Mesothelial cell of epicardium (in vitro differentiated cells): ENCODE results near the gene SPATC1L. TPM values are rescaled to one million over a fixed set of nuclear protein-coding genes. Genes with fewer than 3 reads are reported as not detected.

Source experiments
- DNase-seq, 2 experiments: peaks; one replicate each; pipeline ENCODE4 v3.0.0; 2021; ENCODE audit warnings: low spot score in 2 of 2; ENCODE audit not compliant: unreplicated experiment in 2 of 2
- H3K27ac Mint-ChIP-seq: 2 replicates; pipeline ENCODE4 v1.8.0; 2021; ENCODE audit warnings: mixed read lengths
- H3K27me3 Mint-ChIP-seq: 2 replicates; pipeline ENCODE4 v1.8.0; 2021; ENCODE audit warnings: low read depth, mixed read lengths
- H3K36me3 Mint-ChIP-seq: 2 replicates; pipeline ENCODE4 v1.8.0; 2021; ENCODE audit warnings: mixed read lengths
- H3K4me1 Mint-ChIP-seq: 2 replicates; pipeline ENCODE4 v1.8.0; 2021; ENCODE audit warnings: mixed read lengths
- H3K4me3 Mint-ChIP-seq: 2 replicates; pipeline ENCODE4 v1.8.0; 2021; ENCODE audit warnings: mild to moderate bottlenecking, moderate library complexity, mixed read lengths
- H3K9me3 Mint-ChIP-seq: 2 replicates; pipeline ENCODE4 v1.8.0; 2021; ENCODE audit warnings: mixed read lengths
- CTCF ChIP-seq: fragments of 200-600 bp; sonication (generic); IDR thresholded peaks from one replicate; pipeline ENCODE4 v1.5.0; 2021; ENCODE audit warnings: antibody characterized with exemption; ENCODE audit not compliant: unreplicated experiment
- total RNA-seq: library from RNA; stranded (reverse); gene quantifications from 3 replicates; pipeline ENCODE4 v1.2.1, GENCODE V29; 2021

Gene SPATC1L
- total RNA-seq, 1 donor from 2014 or later: 28.1 TPM

GRCh38 chr21:46129846-46130651 is 54.2 kb downstream of the SPATC1L start:
- DNase-seq: no peak
- H3K4me1 Mint-ChIP-seq: peaks cover 14% of the 10 kb centered on the region
- no peaks in the 10 kb centered on the region for H3K9me3 Mint-ChIP-seq
- H3K27ac Mint-ChIP-seq: peak overlapping the region; percentile 61
- no peaks in the 10 kb centered on the region for H3K27me3 Mint-ChIP-seq
- H3K4me3 Mint-ChIP-seq: no peak overlapping the region
- peaks cover 3% of the 10 kb centered on the region for H3K36me3 Mint-ChIP-seq
- TF ChIP-seq CTCF: no peak

GRCh38 chr21:46128933-46129571 is 55.2 kb downstream of the SPATC1L start:
- peaks cover 14% of the 10 kb centered on the region for H3K4me1 Mint-ChIP-seq
- peaks cover 3% of the 10 kb centered on the region for H3K36me3 Mint-ChIP-seq
- H3K9me3 Mint-ChIP-seq: no peaks in the 10 kb centered on the region
- no peak overlapping the region for H3K4me3 Mint-ChIP-seq
- H3K27ac Mint-ChIP-seq: peak overlapping the region; percentile 88
- H3K27me3 Mint-ChIP-seq: no peaks in the 10 kb centered on the region
- no peak for TF ChIP-seq CTCF
- no peak for DNase-seq

- Mint-ChIP-seq H3K9me3 (no peaks in the 10 kb centered on the region), H3K4me3 (no peak overlapping the region), H3K36me3 (peaks cover 3% of the 10 kb centered on the region), H3K27me3 (no peaks in the 10 kb centered on the region), H3K4me1 (peaks cover 14% of the 10 kb centered on the region), H3K27ac (peak overlapping the region; percentile 88)
- peak in 1 of 2 experiments; percentile 14 for DNase-seq
- no peak for TF ChIP-seq CTCF
Observed at GRCh38 chr21:46128106-46128932, 55.9 kb downstream of the SPATC1L start.

- peak in 1 of 2 experiments; percentile 17 for DNase-seq
- Mint-ChIP-seq H3K27ac (peak overlapping the region; percentile 88), H3K27me3 (no peaks in the 10 kb centered on the region), H3K4me1 (peaks cover 14% of the 10 kb centered on the region), H3K4me3 (no peak overlapping the region), H3K36me3 (peaks cover 7% of the 10 kb centered on the region), H3K9me3 (no peaks in the 10 kb centered on the region)
- TF ChIP-seq CTCF: no peak
Observed at GRCh38 chr21:46127239-46128105, 56.8 kb downstream of the SPATC1L start.
